Epithelial cell of esophagus (primary cell): ENCODE results near the gene UBAC2.

Experiments
- DNase-seq: peaks from one replicate; pipeline ENCODE4 v3.0.0; 2010; ENCODE audit warnings: low read depth
- H3K4me3 ChIP-seq: 2 replicates; pipeline ENCODE4 v1.5.1; 2011; ENCODE audit warnings: mild to moderate bottlenecking, low read length, control low read depth
- TF ChIP-seq, protein P1 (sequence below): IDR thresholded peaks from 2 replicates; pipeline ENCODE4 v1.5.1; 2011; ENCODE audit warnings: low read depth, mild to moderate bottlenecking, low read length, control low read depth, inconsistent platforms; ENCODE audit not compliant: insufficient read depth; ENCODE audit errors: missing control alignments

The UBAC2 gene

DNA sequence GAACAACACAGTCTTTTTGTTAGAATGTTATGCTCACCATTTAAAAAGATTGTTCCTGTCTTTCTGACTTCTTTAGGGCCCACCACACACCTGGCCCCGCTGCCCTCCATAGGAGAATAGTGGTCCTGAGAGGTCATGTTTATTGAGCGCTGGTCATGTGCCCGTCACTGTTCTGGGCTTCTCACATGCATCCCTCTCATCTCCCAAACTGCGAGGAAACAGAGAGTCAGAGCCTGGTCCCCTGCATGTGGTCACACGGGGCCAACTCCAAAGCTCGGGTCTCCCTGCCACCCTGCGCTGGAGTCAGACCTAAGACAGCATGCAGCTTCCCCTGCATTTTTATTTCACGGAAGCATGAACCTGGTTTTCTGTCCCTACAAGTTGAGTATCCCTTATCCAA is 177.0 kb downstream of the UBAC2 start:
- DNase-seq = no peak
- no peak overlapping the region for H3K4me3 ChIP-seq
- TF ChIP-seq, protein P1, sequence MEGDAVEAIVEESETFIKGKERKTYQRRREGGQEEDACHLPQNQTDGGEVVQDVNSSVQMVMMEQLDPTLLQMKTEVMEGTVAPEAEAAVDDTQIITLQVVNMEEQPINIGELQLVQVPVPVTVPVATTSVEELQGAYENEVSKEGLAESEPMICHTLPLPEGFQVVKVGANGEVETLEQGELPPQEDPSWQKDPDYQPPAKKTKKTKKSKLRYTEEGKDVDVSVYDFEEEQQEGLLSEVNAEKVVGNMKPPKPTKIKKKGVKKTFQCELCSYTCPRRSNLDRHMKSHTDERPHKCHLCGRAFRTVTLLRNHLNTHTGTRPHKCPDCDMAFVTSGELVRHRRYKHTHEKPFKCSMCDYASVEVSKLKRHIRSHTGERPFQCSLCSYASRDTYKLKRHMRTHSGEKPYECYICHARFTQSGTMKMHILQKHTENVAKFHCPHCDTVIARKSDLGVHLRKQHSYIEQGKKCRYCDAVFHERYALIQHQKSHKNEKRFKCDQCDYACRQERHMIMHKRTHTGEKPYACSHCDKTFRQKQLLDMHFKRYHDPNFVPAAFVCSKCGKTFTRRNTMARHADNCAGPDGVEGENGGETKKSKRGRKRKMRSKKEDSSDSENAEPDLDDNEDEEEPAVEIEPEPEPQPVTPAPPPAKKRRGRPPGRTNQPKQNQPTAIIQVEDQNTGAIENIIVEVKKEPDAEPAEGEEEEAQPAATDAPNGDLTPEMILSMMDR = no peak

DNA sequence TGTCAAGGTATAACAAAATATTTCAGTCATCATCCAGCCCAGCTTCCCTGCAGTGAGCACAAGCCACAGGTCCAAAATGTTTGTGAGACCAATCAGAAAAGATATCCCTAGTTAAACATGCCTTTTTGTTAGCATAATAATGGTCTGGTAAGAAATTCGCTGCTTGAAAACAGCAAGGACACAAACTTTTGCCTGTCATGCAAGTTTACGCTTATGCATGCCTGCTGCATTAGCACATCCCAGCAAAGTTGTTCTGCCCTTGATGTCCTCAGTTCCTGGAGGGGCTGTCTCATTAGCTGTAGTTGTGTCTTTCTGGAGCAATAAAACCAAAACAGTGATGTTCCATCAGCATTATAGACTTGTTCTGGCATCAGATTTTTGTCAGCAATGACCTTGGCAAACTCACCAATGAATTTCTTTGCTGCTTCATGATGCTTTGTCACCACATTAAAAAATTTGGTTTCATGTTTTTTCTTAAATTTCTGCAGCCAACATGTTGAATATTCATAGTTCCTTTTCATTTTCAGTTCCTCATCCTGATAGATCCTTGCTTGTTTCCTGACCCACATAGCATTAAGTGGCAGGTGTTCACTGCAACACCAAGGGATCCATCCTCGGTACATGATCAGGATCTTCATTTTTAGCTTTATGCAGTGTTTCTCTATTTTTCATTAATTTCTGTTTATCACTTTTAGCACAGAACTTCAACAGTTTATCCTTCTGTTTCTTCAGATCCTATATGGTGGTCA is 178.5 kb downstream of the UBAC2 start:
- TF ChIP-seq, protein P1 = no peak
- H3K4me3 ChIP-seq = no peak overlapping the region
- DNase-seq = no peak

DNA sequence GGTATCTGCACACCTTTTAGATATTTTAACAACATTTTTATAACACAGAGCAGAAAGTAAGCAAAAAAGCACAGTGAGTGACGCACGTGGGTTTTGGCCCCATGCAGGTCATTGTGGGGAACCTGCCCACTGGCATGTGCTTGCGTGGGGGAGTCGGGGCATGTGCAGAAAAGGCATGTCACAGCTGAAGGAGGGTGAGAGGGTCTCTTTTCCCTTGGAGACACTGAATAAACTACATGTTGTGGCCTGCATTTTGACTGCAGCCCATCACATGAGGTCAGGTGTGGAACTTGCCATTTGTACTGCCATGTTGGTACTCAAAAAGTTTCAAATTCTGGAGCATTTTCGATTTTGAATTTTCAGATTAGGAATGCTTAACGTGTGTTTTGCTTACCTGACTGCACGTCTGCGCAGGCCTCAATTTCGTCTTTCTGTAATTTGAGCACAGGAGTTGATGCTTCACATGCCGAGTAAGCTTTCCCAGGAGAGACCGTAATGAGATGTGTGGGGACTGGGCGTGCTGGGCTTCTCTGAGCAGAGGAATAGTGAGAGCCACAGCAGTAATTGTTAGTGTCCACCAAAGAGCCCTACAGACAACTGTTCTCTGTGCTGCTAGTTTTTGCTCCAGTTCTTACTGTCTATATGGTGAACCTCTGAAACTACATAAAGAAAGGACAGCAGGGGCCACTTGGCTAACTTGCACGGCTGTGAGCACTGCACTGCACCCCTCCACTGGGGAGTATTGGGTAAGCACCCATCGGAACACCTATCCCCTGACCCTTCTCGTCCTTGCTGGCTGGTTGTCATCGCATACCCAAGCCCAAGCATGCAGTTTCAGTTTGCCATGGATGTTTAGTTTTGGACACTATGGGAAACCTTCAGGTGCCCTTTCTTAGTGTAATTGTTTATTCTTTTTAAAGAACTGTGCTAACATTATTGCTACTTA is 179.5 kb downstream of the UBAC2 start:
- no peak overlapping the region for H3K4me3 ChIP-seq
- no peak for DNase-seq
- TF ChIP-seq, protein P1 = no peak

DNA sequence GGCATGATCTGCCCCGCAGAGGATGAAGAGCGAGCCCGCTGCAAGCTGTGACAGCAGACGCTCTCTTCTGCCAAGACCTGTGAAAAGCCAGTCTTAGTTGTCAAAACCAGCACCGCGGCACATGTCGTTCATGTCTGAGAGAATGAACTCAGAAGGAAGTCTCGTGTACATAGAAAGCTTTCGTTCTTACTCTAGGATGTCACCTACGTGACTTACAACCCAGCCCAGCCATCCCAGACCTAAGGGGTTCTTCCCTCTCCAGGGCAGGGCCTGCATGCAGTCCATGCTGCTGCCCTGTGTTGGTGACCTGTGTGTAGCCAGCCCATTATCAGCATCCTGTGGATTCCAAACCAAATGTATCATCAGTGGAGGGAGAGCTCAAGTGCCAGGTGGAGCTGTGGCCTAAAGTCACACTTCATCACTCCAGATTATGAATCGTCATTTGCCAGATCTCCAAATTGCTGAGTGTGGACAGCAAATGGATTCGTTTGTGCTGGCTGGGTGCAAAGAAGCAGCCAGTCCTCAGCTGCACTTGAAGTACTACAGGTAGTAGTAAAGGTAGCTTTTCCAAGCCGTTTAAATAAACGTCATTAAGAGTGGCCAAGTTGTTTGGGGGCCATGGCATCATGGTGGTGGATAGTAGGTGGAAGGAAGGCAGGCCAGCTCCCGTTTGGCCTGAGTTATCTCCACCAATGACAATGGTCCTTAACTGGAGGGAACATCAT is 180.4 kb downstream of the UBAC2 start:
- TF ChIP-seq, protein P1 = no peak
- DNase-seq = no peak
- H3K4me3 ChIP-seq = no peak overlapping the region

DNA sequence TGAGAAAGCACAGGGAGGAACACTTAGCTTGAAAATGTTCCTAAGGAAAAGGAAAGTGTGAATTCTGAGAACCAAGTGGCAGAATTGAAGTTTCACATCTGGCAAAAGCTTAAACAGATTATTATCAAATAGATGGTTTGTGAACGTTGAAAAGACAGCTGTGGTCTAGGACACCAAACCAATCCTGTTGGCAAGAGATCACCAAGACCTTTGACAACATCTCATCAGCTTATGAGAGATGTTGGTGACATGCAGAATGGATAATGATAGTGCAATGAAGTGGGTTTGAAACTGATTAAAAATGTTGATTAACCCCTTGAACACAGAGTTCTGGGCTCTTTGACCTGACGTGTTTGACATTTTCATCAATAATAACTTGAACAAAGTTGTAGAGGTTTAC is 181.1 kb downstream of the UBAC2 start:
- DNase-seq = no peak
- TF ChIP-seq, protein P1 = no peak
- H3K4me3 ChIP-seq = no peak overlapping the region

DNA sequence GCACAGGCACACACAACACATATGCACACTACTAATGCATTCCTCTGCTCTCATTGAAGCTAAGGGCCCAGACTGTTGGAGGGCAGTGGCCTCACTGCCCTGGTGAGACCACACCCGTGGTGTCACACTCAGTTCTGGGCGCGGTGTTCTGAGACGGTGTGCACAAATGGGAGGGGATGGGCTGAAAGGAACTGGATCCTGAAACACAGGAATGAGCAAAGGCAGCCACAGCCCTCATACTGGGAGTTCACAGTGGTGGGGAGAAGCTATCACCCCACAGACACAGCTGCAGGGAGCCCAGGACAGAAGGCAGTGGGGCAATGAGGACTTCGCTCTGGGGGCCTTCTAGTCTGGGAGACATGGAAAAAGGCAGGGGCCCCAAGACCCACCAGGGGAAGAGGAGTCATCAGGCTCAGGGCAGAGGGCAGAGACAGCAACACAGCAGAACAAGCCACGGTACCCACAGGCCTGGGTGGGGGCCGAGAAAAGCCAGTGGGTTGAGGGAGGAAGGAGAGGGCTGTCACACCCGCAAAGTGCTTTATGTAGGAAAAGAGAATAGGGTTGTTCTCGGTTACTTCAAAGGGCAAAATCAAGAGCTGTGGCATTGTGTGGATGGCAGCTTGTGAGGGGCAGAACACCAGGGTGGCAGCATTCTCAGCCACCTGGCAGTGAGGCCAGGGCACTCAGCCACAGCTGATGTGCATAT is 181.9 kb downstream of the UBAC2 start:
- H3K4me3 ChIP-seq = no peak overlapping the region
- TF ChIP-seq, protein P1 = no peak
- peak; percentile 45 for DNase-seq
